Endothelial cell of umbilical vein (primary cell): ENCODE results near the gene MOCS2. TPM values are rescaled to one million over a fixed set of nuclear protein-coding genes. Genes with fewer than 3 reads are reported as not detected.

Source experiments
- BruUV-seq: library from RNA; stranded (reverse); fragments of 400-500 nt; replicated peaks from 2 replicates; lab custom pipeline; 2021; lab: Mats Ljungman, UMichigan
- CTCF ChIA-PET: fragments of 300-600, 350-600 bp; sonication (Branson Sonifier 250); formaldehyde crosslinking; loops from one replicate; lab custom pipeline; 2021; ENCODE audit warnings: antibody characterized with exemption, inconsistent platforms; lab: Charles Lee
- POLR2A ChIA-PET: fragments of 300-600, 350-600 bp; sonication (Branson Sonifier 250); formaldehyde crosslinking; loops from one replicate; lab custom pipeline; 2021; ENCODE audit warnings: antibody characterized with exemption, inconsistent platforms; lab: Charles Lee
- DNase-seq: peaks from one replicate; pipeline ENCODE4 v3.0.0-alpha.2; 2011; ENCODE audit warnings: low read depth, low spot score
- FAIRE-seq: peaks from 2 replicates; lab custom pipeline; 2011; peaks lifted over from hg19 to GRCh38; lab: Jason Lieb, UNC
- H2AFZ ChIP-seq: 2 replicates; pipeline ENCODE4 v1.6.0; 2012; ENCODE audit warnings: low read depth, low read length, control low read depth, inconsistent platforms
- H3K27ac ChIP-seq: 2 replicates; pipeline ENCODE4 v1.5.1; 2011; ENCODE audit warnings: low read depth, mild to moderate bottlenecking, control low read depth, low read length, moderate library complexity; ENCODE audit not compliant: insufficient read depth
- H3K27me3 ChIP-seq, 2 experiments: 2 replicates each; pipeline versions ENCODE4 v1.6.0 to v1.6.1; 2011; ENCODE audit warnings: low read length in 2 of 2, mixed read lengths in 1 of 2; ENCODE audit not compliant: control insufficient read depth in 2 of 2, insufficient read depth in 2 of 2
- H3K36me3 ChIP-seq, 2 experiments: 2 replicates in 1 of 2; 3 replicates in 1 of 2; pipeline ENCODE4 v1.5.1; 2011; ENCODE audit warnings: low read length in 2 of 2, mild to moderate bottlenecking in 1 of 2, moderate library complexity in 1 of 2; ENCODE audit not compliant: control insufficient read depth in 2 of 2, insufficient read depth in 2 of 2; ENCODE audit errors: extremely low read depth in 1 of 2
- H3K4me1 ChIP-seq: 3 replicates; pipeline ENCODE4 v1.5.1; 2011; ENCODE audit warnings: mild to moderate bottlenecking, low read length; ENCODE audit not compliant: control insufficient read depth, insufficient read depth; ENCODE audit errors: extremely low read depth
- H3K4me2 ChIP-seq: 2 replicates; pipeline ENCODE4 v1.6.1; 2011; ENCODE audit warnings: low read length, control low read depth, mixed read lengths; ENCODE audit not compliant: insufficient read depth
- H3K4me3 ChIP-seq, 3 experiments: fragments of 200-600 bp in 1 of 3; sonication (generic), shearing (Covaris generic) in 1 of 3; replicated peaks in 1 of 3; 2 replicates each; pipeline ENCODE4 v1.5.1; 2011 to 2016; ENCODE audit warnings: control low read depth in 3 of 3, low read length in 3 of 3, mild to moderate bottlenecking in 2 of 3, inconsistent platforms in 1 of 3, low read depth in 1 of 3, moderate library complexity in 1 of 3; ENCODE audit not compliant: insufficient read depth in 1 of 3
- H3K79me2 ChIP-seq: 2 replicates; pipeline ENCODE4 v1.6.0; 2012; ENCODE audit warnings: low read length, inconsistent platforms; ENCODE audit not compliant: control insufficient read depth, insufficient read depth
- H3K9ac ChIP-seq: replicated peaks from 2 replicates; pipeline ENCODE3; 2011; ENCODE audit warnings: low read length, control low read depth; ENCODE audit not compliant: insufficient read depth; ENCODE audit errors: extremely low read depth
- H3K9me1 ChIP-seq: replicated peaks from 3 replicates; pipeline ENCODE4 v1.6.0; 2011; ENCODE audit warnings: mild to moderate bottlenecking, low read length; ENCODE audit not compliant: control insufficient read depth, insufficient read depth; ENCODE audit errors: extremely low read depth
- H3K9me3 ChIP-seq: replicated peaks from 2 replicates; pipeline ENCODE4 v1.5.1; 2012; ENCODE audit warnings: low read length, inconsistent platforms; ENCODE audit not compliant: control insufficient read depth, insufficient read depth
- H4K20me1 ChIP-seq: replicated peaks from 2 replicates; pipeline ENCODE3; 2011; ENCODE audit warnings: mild to moderate bottlenecking, low read length; ENCODE audit not compliant: control insufficient read depth, insufficient read depth; ENCODE audit errors: extremely low read depth
- EZH2 ChIP-seq: IDR thresholded peaks from 2 replicates; pipeline ENCODE4 v1.6.1; 2012; ENCODE audit warnings: borderline replicate concordance, low read depth, mild to moderate bottlenecking, moderate library complexity, low read length, inconsistent platforms; ENCODE audit not compliant: severe bottlenecking
- FOS ChIP-seq: IDR thresholded peaks from 2 replicates; pipeline ENCODE4 v1.6.1; 2011; ENCODE audit warnings: mild to moderate bottlenecking, low read length, moderate library complexity, borderline replicate concordance; ENCODE audit not compliant: insufficient read depth
- GATA2 ChIP-seq: IDR thresholded peaks from 2 replicates; pipeline ENCODE4 v1.7.0; 2011; ENCODE audit warnings: low read depth, mild to moderate bottlenecking, moderate library complexity, mixed read lengths, low read length; ENCODE audit not compliant: insufficient read length, insufficient read depth
- JUN ChIP-seq: IDR thresholded peaks from 2 replicates; pipeline ENCODE4 v1.6.1; 2011; ENCODE audit warnings: borderline replicate concordance, low read depth; ENCODE audit not compliant: insufficient read length, insufficient read depth
- MAX ChIP-seq: IDR thresholded peaks from 2 replicates; pipeline ENCODE4 v1.6.1; 2011; ENCODE audit not compliant: insufficient read depth, insufficient read length
- MYC ChIP-seq: IDR thresholded peaks from one replicate; pipeline ENCODE4 v1.6.1; 2011; ENCODE audit warnings: mild to moderate bottlenecking, low read depth, low read length
- POLR2A ChIP-seq: IDR thresholded peaks from 2 replicates; pipeline ENCODE4 v1.6.1; 2012; ENCODE audit warnings: low read depth, mild to moderate bottlenecking, control low read depth, low read length
- POLR2AphosphoS5 ChIP-seq: IDR thresholded peaks from 2 replicates; pipeline ENCODE4 v1.6.1; 2012; ENCODE audit warnings: low read depth, mild to moderate bottlenecking, control low read depth, low read length, moderate library complexity; ENCODE audit not compliant: insufficient read depth
- dilution Hi-C: fragments of 300-500 bp; cut with MboI; formaldehyde crosslinking; loops from one replicate; pipeline ENCODE4 v1.15.0; 2019; ENCODE audit warnings: low sequenced_read_pairs; ENCODE audit not compliant: extremely low pct_ligation_motif_present
- intact Hi-C: fragments of 100-400 bp; cut with micrococcal nuclease; formaldehyde crosslinking; loops from one replicate; pipeline ENCODE4 v1.10.0; 2022
- polyA plus RNA-seq, 4 experiments: library from polyadenylated mRNA; depleted of rRNA in 3 of 4; stranded (reverse) in 3 of 4; unstranded in 1 of 4; fragments of >200 nt; gene quantifications; 2 replicates each; pipeline versions ENCODE4 v1.2.1 to v1.2.3, GENCODE V29; 2011 to 2012; ENCODE audit warnings: missing spikeins in 1 of 4
- total RNA-seq: library from RNA; stranded (reverse); gene quantifications from 2 replicates; pipeline ENCODE4 v1.2.3, GENCODE V29; 2021
- TF ChIP-seq, protein P1 (sequence below), 2 donors: IDR thresholded peaks; 1 replicate in 1 of 2; 2 replicates in 1 of 2; pipeline ENCODE4 v1.5.1; 2011; ENCODE audit warnings: low read length in 2 of 2, mild to moderate bottlenecking in 2 of 2, moderate library complexity in 2 of 2, control low read depth in 1 of 2, inconsistent platforms in 1 of 2, low read depth in 1 of 2; ENCODE audit not compliant: insufficient read depth in 1 of 2; ENCODE audit errors: extremely low read depth in 1 of 2

The MOCS2 gene
- total and polyA plus RNA-seq, 2 donors (not counting 3 experiments of a cell fraction or from before 2014, with no cell fraction given), result 14.3 to 31.5 TPM

DNA sequence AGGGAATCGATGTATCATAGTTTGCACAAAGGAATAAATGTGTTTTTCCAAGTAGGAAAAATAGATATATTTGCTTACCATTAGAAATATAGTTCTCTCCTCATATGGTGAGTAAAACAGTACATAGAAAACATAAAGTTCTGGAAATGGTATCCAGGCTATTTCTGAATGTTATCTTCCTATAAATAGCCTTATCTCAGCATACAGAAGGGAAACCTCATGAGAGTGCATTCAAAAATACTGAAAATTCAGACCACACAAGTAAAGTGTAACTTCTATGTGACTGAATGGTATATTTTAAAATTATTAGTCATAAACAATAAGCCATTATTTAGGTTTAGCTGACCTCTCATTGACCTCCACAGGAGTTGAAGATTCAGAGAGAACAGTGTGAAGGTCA is 43.5 kb downstream of the MOCS2 start:
- intact Hi-C loops (no loop called here), dilution Hi-C loops (no loop called here)
- H3K4me1 ChIP-seq, result peaks cover 40% of the 10 kb centered on the region
- H2AFZ ChIP-seq, result no peak overlapping the region
- BruUV-seq, result no TSS peak
- H3K36me3 ChIP-seq, result peaks cover 3 to 25% of the 10 kb centered on the region in 2 experiments
- TF ChIP-seq POLR2A (no peak), MAX (no peak), FOS (no peak), JUN (no peak), MYC (no peak), POLR2AphosphoS5 (no peak), EZH2 (no peak), GATA2 (no peak)
- TF ChIP-seq, protein P1, sequence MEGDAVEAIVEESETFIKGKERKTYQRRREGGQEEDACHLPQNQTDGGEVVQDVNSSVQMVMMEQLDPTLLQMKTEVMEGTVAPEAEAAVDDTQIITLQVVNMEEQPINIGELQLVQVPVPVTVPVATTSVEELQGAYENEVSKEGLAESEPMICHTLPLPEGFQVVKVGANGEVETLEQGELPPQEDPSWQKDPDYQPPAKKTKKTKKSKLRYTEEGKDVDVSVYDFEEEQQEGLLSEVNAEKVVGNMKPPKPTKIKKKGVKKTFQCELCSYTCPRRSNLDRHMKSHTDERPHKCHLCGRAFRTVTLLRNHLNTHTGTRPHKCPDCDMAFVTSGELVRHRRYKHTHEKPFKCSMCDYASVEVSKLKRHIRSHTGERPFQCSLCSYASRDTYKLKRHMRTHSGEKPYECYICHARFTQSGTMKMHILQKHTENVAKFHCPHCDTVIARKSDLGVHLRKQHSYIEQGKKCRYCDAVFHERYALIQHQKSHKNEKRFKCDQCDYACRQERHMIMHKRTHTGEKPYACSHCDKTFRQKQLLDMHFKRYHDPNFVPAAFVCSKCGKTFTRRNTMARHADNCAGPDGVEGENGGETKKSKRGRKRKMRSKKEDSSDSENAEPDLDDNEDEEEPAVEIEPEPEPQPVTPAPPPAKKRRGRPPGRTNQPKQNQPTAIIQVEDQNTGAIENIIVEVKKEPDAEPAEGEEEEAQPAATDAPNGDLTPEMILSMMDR (IDR thresholded peaks at IDR 0.05; ENCODE audit: extremely low read depth in 1 of 2, insufficient read depth in 1 of 2, low read depth in 1 of 2, low read length in 2 of 2), result no peak
- no peak overlapping the region for H3K9ac ChIP-seq
- no peak overlapping the region for H3K4me3 ChIP-seq
- H3K4me2 ChIP-seq, result no peak overlapping the region
- H3K9me1 ChIP-seq, result no peaks in the 10 kb centered on the region
- peak; percentile 5 for DNase-seq
- H3K9me3 ChIP-seq, result no peaks in the 10 kb centered on the region
- no peak for FAIRE-seq
- no peak overlapping the region for H3K27ac ChIP-seq
- ChIA-PET CTCF (interaction anchor here (4.8 kb wide), 1 partner anchor 118 kb away, joined by 50 read pairs; no protein-coding TSS in a partner anchor), POLR2A (no interaction called here)
- no peaks in the 10 kb centered on the region for H4K20me1 ChIP-seq
- H3K27me3 ChIP-seq, result no peaks in the 10 kb centered on the region
- no peaks in the 10 kb centered on the region for H3K79me2 ChIP-seq
